ENCODE data around the gene SRGAP3. TPM values are rescaled to one million over a fixed set of nuclear protein-coding genes. Genes with fewer than 3 reads are reported as not detected.

Gene SRGAP3
- total RNA-seq, 1 donor = 2.5 TPM

- no peak overlapping the region for H3K4me2 ChIP-seq (ENCODE audit: insufficient read depth, low read length)
- no peaks in the 10 kb centered on the region for H3K36me3 ChIP-seq (ENCODE audit: insufficient read depth, low read length)
- TF ChIP-seq CTCF (IDR thresholded peaks at IDR 0.05; ENCODE audit: extremely low read depth, low read depth, low read length) = no peak
- no peaks in the 10 kb centered on the region for H3K27me3 ChIP-seq (ENCODE audit: insufficient read depth, low read length)
- no peaks in the 10 kb centered on the region for H4K20me1 ChIP-seq (ENCODE audit: insufficient read depth, low read length)
- no peak overlapping the region for H3K4me3 ChIP-seq (ENCODE audit: insufficient read depth, low read length)
- no peak overlapping the region for H2AFZ ChIP-seq (ENCODE audit: low read length)
- no peak overlapping the region for H3K27ac ChIP-seq (ENCODE audit: low read depth, low read length)
- H3K4me1 ChIP-seq (ENCODE audit: insufficient read depth, low read length) = peaks cover 2% of the 10 kb centered on the region
- peak; percentile 81 for DNase-seq (ENCODE audit: insufficient read length, low spot score, missing footprints)
- no peaks in the 10 kb centered on the region for H3K79me2 ChIP-seq (ENCODE audit: insufficient read depth, low read length)
- no peaks in the 10 kb centered on the region for H3K9me3 ChIP-seq (ENCODE audit: low read depth, low read length)
These were observed 221.3 kb downstream of the SRGAP3 start for GRCh38 chr3:9028134-9028533.

- DNase-seq (ENCODE audit: insufficient read length, low spot score, missing footprints) = no peak
- Histone ChIP-seq H3K4me2 (ENCODE audit: insufficient read depth, low read length) (no peak overlapping the region), H3K36me3 (ENCODE audit: insufficient read depth, low read length) (no peaks in the 10 kb centered on the region), H2AFZ (ENCODE audit: low read length) (no peak overlapping the region), H3K4me1 (ENCODE audit: insufficient read depth, low read length) (peaks cover 2% of the 10 kb centered on the region), H3K27ac (ENCODE audit: low read depth, low read length) (no peak overlapping the region), H3K27me3 (ENCODE audit: insufficient read depth, low read length) (no peaks in the 10 kb centered on the region), H3K79me2 (ENCODE audit: insufficient read depth, low read length) (no peaks in the 10 kb centered on the region), H3K4me3 (ENCODE audit: insufficient read depth, low read length) (no peak overlapping the region), H4K20me1 (ENCODE audit: insufficient read depth, low read length) (no peaks in the 10 kb centered on the region), H3K9me3 (ENCODE audit: low read depth, low read length) (no peaks in the 10 kb centered on the region)
- no peak for TF ChIP-seq CTCF (IDR thresholded peaks at IDR 0.05; ENCODE audit: extremely low read depth, low read depth, low read length)
These were observed 223.0 kb downstream of the SRGAP3 start for GRCh38 chr3:9026320-9027045.

GRCh38 chr3:9024341-9024740, 225.1 kb downstream of the SRGAP3 start:
- TF ChIP-seq CTCF (IDR thresholded peaks at IDR 0.05; ENCODE audit: extremely low read depth, low read depth, low read length) = no peak
- Histone ChIP-seq H3K4me1 (ENCODE audit: insufficient read depth, low read length) (peaks cover 2% of the 10 kb centered on the region), H4K20me1 (ENCODE audit: insufficient read depth, low read length) (no peaks in the 10 kb centered on the region), H3K9me3 (ENCODE audit: low read depth, low read length) (no peaks in the 10 kb centered on the region), H3K27ac (ENCODE audit: low read depth, low read length) (no peak overlapping the region), H3K79me2 (ENCODE audit: insufficient read depth, low read length) (no peaks in the 10 kb centered on the region), H2AFZ (ENCODE audit: low read length) (no peak overlapping the region), H3K27me3 (ENCODE audit: insufficient read depth, low read length) (peaks cover 10% of the 10 kb centered on the region), H3K4me3 (ENCODE audit: insufficient read depth, low read length) (no peak overlapping the region), H3K4me2 (ENCODE audit: insufficient read depth, low read length) (no peak overlapping the region), H3K36me3 (ENCODE audit: insufficient read depth, low read length) (no peaks in the 10 kb centered on the region)
- DNase-seq (ENCODE audit: insufficient read length, low spot score, missing footprints) = no peak

GRCh38 chr3:9023226-9023590, 226.2 kb downstream of the SRGAP3 start:
- no peaks in the 10 kb centered on the region for H3K79me2 ChIP-seq (ENCODE audit: insufficient read depth, low read length)
- no peaks in the 10 kb centered on the region for H3K36me3 ChIP-seq (ENCODE audit: insufficient read depth, low read length)
- no peak for DNase-seq (ENCODE audit: insufficient read length, low spot score, missing footprints)
- TF ChIP-seq CTCF (IDR thresholded peaks at IDR 0.05; ENCODE audit: extremely low read depth, low read depth, low read length) = no peak
- H3K4me2 ChIP-seq (ENCODE audit: insufficient read depth, low read length) = no peak overlapping the region
- H3K4me3 ChIP-seq (ENCODE audit: insufficient read depth, low read length) = no peak overlapping the region
- no peaks in the 10 kb centered on the region for H4K20me1 ChIP-seq (ENCODE audit: insufficient read depth, low read length)
- H3K4me1 ChIP-seq (ENCODE audit: insufficient read depth, low read length) = peaks cover 2% of the 10 kb centered on the region
- H3K27me3 ChIP-seq (ENCODE audit: insufficient read depth, low read length) = peaks cover 10% of the 10 kb centered on the region
- no peak overlapping the region for H3K27ac ChIP-seq (ENCODE audit: low read depth, low read length)
- H2AFZ ChIP-seq (ENCODE audit: low read length) = no peak overlapping the region
- H3K9me3 ChIP-seq (ENCODE audit: low read depth, low read length) = no peaks in the 10 kb centered on the region
